Endothelial cell of umbilical vein (primary cell): Measurements from ENCODE around the gene IGF2BP2. TPM values are rescaled to one million over a fixed set of nuclear protein-coding genes. Genes with fewer than 3 reads are reported as not detected.

Source experiments
- BruUV-seq: library from RNA; stranded (reverse); fragments of 400-500 nt; replicated peaks from 2 replicates; lab custom pipeline; 2021; lab: Mats Ljungman, UMichigan
- CTCF ChIA-PET: fragments of 300-600, 350-600 bp; sonication (Branson Sonifier 250); formaldehyde crosslinking; loops from one replicate; lab custom pipeline; 2021; ENCODE audit warnings: antibody characterized with exemption, inconsistent platforms; lab: Charles Lee
- POLR2A ChIA-PET: fragments of 300-600, 350-600 bp; sonication (Branson Sonifier 250); formaldehyde crosslinking; loops from one replicate; lab custom pipeline; 2021; ENCODE audit warnings: antibody characterized with exemption, inconsistent platforms; lab: Charles Lee
- DNase-seq: peaks from one replicate; pipeline ENCODE4 v3.0.0-alpha.2; 2011; ENCODE audit warnings: low read depth, low spot score
- FAIRE-seq: peaks from 2 replicates; lab custom pipeline; 2011; peaks lifted over from hg19 to GRCh38; lab: Jason Lieb, UNC
- H2AFZ ChIP-seq: 2 replicates; pipeline ENCODE4 v1.6.0; 2012; ENCODE audit warnings: low read depth, low read length, control low read depth, inconsistent platforms
- H3K27ac ChIP-seq: 2 replicates; pipeline ENCODE4 v1.5.1; 2011; ENCODE audit warnings: low read depth, mild to moderate bottlenecking, control low read depth, low read length, moderate library complexity; ENCODE audit not compliant: insufficient read depth
- H3K27me3 ChIP-seq, 2 experiments: 2 replicates each; pipeline versions ENCODE4 v1.6.0 to v1.6.1; 2011; ENCODE audit warnings: low read length in 2 of 2, mixed read lengths in 1 of 2; ENCODE audit not compliant: control insufficient read depth in 2 of 2, insufficient read depth in 2 of 2
- H3K36me3 ChIP-seq, 2 experiments: 2 replicates in 1 of 2; 3 replicates in 1 of 2; pipeline ENCODE4 v1.5.1; 2011; ENCODE audit warnings: low read length in 2 of 2, mild to moderate bottlenecking in 1 of 2, moderate library complexity in 1 of 2; ENCODE audit not compliant: control insufficient read depth in 2 of 2, insufficient read depth in 2 of 2; ENCODE audit errors: extremely low read depth in 1 of 2
- H3K4me1 ChIP-seq: 3 replicates; pipeline ENCODE4 v1.5.1; 2011; ENCODE audit warnings: mild to moderate bottlenecking, low read length; ENCODE audit not compliant: control insufficient read depth, insufficient read depth; ENCODE audit errors: extremely low read depth
- H3K4me2 ChIP-seq: 2 replicates; pipeline ENCODE4 v1.6.1; 2011; ENCODE audit warnings: low read length, control low read depth, mixed read lengths; ENCODE audit not compliant: insufficient read depth
- H3K4me3 ChIP-seq, 3 experiments: fragments of 200-600 bp in 1 of 3; sonication (generic), shearing (Covaris generic) in 1 of 3; replicated peaks in 1 of 3; 2 replicates each; pipeline ENCODE4 v1.5.1; 2011 to 2016; ENCODE audit warnings: control low read depth in 3 of 3, low read length in 3 of 3, mild to moderate bottlenecking in 2 of 3, inconsistent platforms in 1 of 3, low read depth in 1 of 3, moderate library complexity in 1 of 3; ENCODE audit not compliant: insufficient read depth in 1 of 3
- H3K79me2 ChIP-seq: 2 replicates; pipeline ENCODE4 v1.6.0; 2012; ENCODE audit warnings: low read length, inconsistent platforms; ENCODE audit not compliant: control insufficient read depth, insufficient read depth
- H3K9ac ChIP-seq: replicated peaks from 2 replicates; pipeline ENCODE3; 2011; ENCODE audit warnings: low read length, control low read depth; ENCODE audit not compliant: insufficient read depth; ENCODE audit errors: extremely low read depth
- H3K9me1 ChIP-seq: replicated peaks from 3 replicates; pipeline ENCODE4 v1.6.0; 2011; ENCODE audit warnings: mild to moderate bottlenecking, low read length; ENCODE audit not compliant: control insufficient read depth, insufficient read depth; ENCODE audit errors: extremely low read depth
- H3K9me3 ChIP-seq: replicated peaks from 2 replicates; pipeline ENCODE4 v1.5.1; 2012; ENCODE audit warnings: low read length, inconsistent platforms; ENCODE audit not compliant: control insufficient read depth, insufficient read depth
- H4K20me1 ChIP-seq: replicated peaks from 2 replicates; pipeline ENCODE3; 2011; ENCODE audit warnings: mild to moderate bottlenecking, low read length; ENCODE audit not compliant: control insufficient read depth, insufficient read depth; ENCODE audit errors: extremely low read depth
- FOS ChIP-seq: IDR thresholded peaks from 2 replicates; pipeline ENCODE4 v1.6.1; 2011; ENCODE audit warnings: mild to moderate bottlenecking, low read length, moderate library complexity, borderline replicate concordance; ENCODE audit not compliant: insufficient read depth
- GATA2 ChIP-seq: IDR thresholded peaks from 2 replicates; pipeline ENCODE4 v1.7.0; 2011; ENCODE audit warnings: low read depth, mild to moderate bottlenecking, moderate library complexity, mixed read lengths, low read length; ENCODE audit not compliant: insufficient read length, insufficient read depth
- JUN ChIP-seq: IDR thresholded peaks from 2 replicates; pipeline ENCODE4 v1.6.1; 2011; ENCODE audit warnings: borderline replicate concordance, low read depth; ENCODE audit not compliant: insufficient read length, insufficient read depth
- POLR2A ChIP-seq: IDR thresholded peaks from 2 replicates; pipeline ENCODE4 v1.6.1; 2012; ENCODE audit warnings: low read depth, mild to moderate bottlenecking, control low read depth, low read length
- POLR2AphosphoS5 ChIP-seq: IDR thresholded peaks from 2 replicates; pipeline ENCODE4 v1.6.1; 2012; ENCODE audit warnings: low read depth, mild to moderate bottlenecking, control low read depth, low read length, moderate library complexity; ENCODE audit not compliant: insufficient read depth
- dilution Hi-C: fragments of 300-500 bp; cut with MboI; formaldehyde crosslinking; loops from one replicate; pipeline ENCODE4 v1.15.0; 2019; ENCODE audit warnings: low sequenced_read_pairs; ENCODE audit not compliant: extremely low pct_ligation_motif_present
- intact Hi-C: fragments of 100-400 bp; cut with micrococcal nuclease; formaldehyde crosslinking; loops from one replicate; pipeline ENCODE4 v1.10.0; 2022
- polyA plus RNA-seq, 4 experiments: library from polyadenylated mRNA; depleted of rRNA in 3 of 4; stranded (reverse) in 3 of 4; unstranded in 1 of 4; fragments of >200 nt; gene quantifications; 2 replicates each; pipeline versions ENCODE4 v1.2.1 to v1.2.3, GENCODE V29; 2011 to 2012; ENCODE audit warnings: missing spikeins in 1 of 4
- total RNA-seq: library from RNA; stranded (reverse); gene quantifications from 2 replicates; pipeline ENCODE4 v1.2.3, GENCODE V29; 2021
- TF ChIP-seq, protein P1 (sequence below): IDR thresholded peaks from 2 replicates; pipeline ENCODE4 v1.6.1; 2011; ENCODE audit not compliant: insufficient read depth, insufficient read length

IGF2BP2 gene
- total and polyA plus RNA-seq, 2 donors (not counting 3 experiments of a cell fraction or from before 2014, with no cell fraction given) = 10.7 to 130 TPM

- Histone ChIP-seq H3K4me2 (peak overlapping the region; percentile 72), H3K4me3 (peak overlapping the region in 1 of 3 experiments; percentile 13), H4K20me1 (no peaks in the 10 kb centered on the region), H3K9me3 (no peaks in the 10 kb centered on the region), H3K27me3 (no peaks in the 10 kb centered on the region), H3K9me1 (no peaks in the 10 kb centered on the region), H3K4me1 (peaks cover 74% of the 10 kb centered on the region), H3K36me3 (no peaks in the 10 kb centered on the region), H3K9ac (peak overlapping the region; percentile 55), H2AFZ (no peak overlapping the region), H3K27ac (peak overlapping the region; percentile 100), H3K79me2 (peaks cover 69% of the 10 kb centered on the region)
- DNase-seq = peak; percentile 91
- dilution Hi-C loops (no loop called here), intact Hi-C loops (loop anchor here (1.0 to 10.0 kb wide), 4 partner anchors 12 to 375 kb away; partner anchors contain the start of gene ETV5)
- FAIRE-seq = peak; percentile 55
- BruUV-seq = TSS peak; percentile 19
- ChIA-PET POLR2A (interaction anchor here (0.7 to 0.9 kb wide), 3 partner anchors 13 to 73 kb away, joined by 3 to 4 read pairs (median 4); no protein-coding TSS in a partner anchor), CTCF (interaction anchor here (0.7 to 3.4 kb wide), 10 partner anchors 13 to 214 kb away, joined by 3 to 22 read pairs (median 8); no protein-coding TSS in a partner anchor)
- TF ChIP-seq, protein P1, sequence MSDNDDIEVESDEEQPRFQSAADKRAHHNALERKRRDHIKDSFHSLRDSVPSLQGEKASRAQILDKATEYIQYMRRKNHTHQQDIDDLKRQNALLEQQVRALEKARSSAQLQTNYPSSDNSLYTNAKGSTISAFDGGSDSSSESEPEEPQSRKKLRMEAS = no peak
- TF ChIP-seq POLR2A = peak; percentile 40
- TF ChIP-seq POLR2AphosphoS5 = peak; percentile 63
- peak; percentile 96 for TF ChIP-seq JUN
- TF ChIP-seq FOS = peak; percentile 94
- peak; percentile 27 for TF ChIP-seq GATA2
Measured at GRCh38 chr3:185729337-185730055, 95.3 kb downstream of the IGF2BP2 start.
